ENCODE measurements around the gene RIC1.

- no peak for TF ChIP-seq POLR2AphosphoS5 (IDR thresholded peaks at IDR 0.05)
- no peak for TF ChIP-seq POLR2A (IDR thresholded peaks at IDR 0.05)
- TF ChIP-seq, protein P1, sequence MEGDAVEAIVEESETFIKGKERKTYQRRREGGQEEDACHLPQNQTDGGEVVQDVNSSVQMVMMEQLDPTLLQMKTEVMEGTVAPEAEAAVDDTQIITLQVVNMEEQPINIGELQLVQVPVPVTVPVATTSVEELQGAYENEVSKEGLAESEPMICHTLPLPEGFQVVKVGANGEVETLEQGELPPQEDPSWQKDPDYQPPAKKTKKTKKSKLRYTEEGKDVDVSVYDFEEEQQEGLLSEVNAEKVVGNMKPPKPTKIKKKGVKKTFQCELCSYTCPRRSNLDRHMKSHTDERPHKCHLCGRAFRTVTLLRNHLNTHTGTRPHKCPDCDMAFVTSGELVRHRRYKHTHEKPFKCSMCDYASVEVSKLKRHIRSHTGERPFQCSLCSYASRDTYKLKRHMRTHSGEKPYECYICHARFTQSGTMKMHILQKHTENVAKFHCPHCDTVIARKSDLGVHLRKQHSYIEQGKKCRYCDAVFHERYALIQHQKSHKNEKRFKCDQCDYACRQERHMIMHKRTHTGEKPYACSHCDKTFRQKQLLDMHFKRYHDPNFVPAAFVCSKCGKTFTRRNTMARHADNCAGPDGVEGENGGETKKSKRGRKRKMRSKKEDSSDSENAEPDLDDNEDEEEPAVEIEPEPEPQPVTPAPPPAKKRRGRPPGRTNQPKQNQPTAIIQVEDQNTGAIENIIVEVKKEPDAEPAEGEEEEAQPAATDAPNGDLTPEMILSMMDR (IDR thresholded peaks at IDR 0.05): no peak
- no peak for TF ChIP-seq EP300 (IDR thresholded peaks at IDR 0.05)
These were observed 131.4 kb downstream of the RIC1 start for GRCh38 chr9:5760338-5760737.

Measured in upper lobe of left lung (tissue), 4 donors.